SKM-1 treated with dmso at 0.1 percent for 144 hours (cell line): ENCODE results near the gene FANCF.

ENCODE experiments used
- DNase-seq: peaks from one replicate; lab custom pipeline; 2025; ENCODE audit not compliant: unreplicated experiment; lab: John Stamatoyannopoulos, UW

Gene FANCF

GRCh38 chr11:22626573-22627239 lies 1.1 kb upstream of the FANCF start:
- DNase-seq, result no peak

DNA sequence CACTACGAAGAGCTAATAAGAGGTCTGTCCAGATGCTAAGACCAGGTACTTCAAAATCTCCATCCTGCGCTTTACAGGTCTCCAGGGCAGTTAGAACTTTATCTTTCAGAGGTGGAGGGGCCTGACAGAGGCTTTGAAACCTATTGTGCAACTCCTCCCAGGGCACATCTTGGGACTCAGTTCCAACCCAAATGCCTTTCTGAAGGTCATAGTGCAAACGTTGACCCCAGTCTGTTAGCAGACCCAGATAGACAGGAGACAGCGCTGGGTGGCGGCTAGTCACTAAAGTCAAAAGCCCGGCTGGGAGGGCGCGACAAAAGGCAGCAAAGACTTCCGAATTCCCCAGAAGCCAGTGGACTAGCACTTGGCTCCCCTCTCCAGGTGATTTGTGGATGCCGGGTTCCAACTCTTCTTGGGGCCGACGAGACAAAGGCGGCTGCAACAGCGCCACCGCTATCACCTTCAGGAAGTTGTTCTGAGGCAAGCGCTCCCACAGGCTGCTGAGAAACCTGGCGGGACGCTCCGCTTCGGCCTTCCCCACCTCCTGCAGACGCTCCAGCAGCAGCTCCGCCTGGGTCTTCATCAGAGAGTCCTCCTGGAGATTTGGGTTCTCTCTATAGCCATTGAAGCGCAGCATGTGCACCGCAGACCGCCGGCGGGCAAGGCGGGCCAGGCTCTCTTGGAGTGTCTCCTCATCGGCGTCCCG lies 728 bp downstream of the FANCF start:
- DNase-seq, result peak; percentile 39

GRCh38 chr11:22617868-22618267 lies 7.8 kb downstream of the FANCF start:
- no peak for DNase-seq

DNA sequence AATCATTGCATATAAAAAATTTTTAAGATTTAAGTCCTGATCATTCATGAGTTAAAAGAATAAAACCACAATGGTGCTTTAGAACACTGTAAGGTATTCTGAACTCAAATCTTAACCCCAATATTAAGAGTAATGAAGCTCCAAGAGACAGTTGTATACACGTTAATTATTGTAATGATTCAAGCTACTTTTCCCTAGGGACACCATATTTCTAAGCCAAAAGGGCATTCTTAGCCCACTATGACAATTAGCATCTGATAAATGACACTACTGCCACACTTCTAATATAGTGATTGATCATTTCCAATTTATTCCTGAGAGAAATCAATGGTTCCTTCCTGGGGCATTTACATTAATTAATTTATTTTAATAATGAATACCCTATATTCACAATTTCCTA lies 21.7 kb downstream of the FANCF start:
- no peak for DNase-seq

- no peak for DNase-seq
Observed at GRCh38 chr11:22602504-22602903, 23.1 kb downstream of the FANCF start.

GRCh38 chr11:22599458-22599857 lies 26.2 kb downstream of the FANCF start:
- no peak for DNase-seq

DNA sequence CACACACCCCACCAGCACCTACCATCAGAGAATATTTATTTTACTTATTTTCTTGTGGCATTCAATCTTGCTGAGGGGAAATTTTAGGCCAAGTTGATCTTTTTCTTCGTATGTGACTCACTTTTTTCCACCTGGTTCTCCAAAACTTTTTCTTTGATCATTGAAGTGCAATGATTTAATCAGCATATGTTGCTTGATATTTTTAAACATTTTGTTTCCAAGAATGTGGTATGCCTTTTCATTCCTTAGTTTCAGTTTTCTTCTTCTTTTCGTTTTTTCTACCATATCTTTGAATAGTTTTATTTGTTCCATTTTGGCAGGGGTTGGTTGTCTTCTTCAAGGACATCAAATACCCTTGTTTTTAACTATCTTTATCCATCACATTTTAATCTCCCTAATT lies 28.6 kb downstream of the FANCF start:
- no peak for DNase-seq

DNA sequence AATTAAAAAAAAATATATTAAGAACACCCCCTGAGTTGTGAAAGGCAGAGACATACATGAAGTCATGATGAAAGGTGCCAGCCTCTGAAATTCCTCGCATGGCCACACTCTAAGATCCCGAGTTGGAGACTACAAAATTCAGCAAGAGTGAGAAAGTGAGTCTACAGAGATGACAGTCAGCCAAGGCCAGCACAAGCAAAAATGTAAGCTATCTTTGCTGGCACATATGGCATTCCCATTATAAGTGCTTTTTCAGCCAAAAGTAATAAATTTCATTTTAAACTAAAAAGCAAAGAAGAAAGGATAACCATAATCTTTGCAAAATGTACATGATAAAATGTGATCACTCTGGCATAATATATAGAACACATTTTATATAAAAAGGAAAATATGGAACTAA lies 40.6 kb downstream of the FANCF start:
- no peak for DNase-seq

GRCh38 chr11:22583963-22584492 lies 41.6 kb downstream of the FANCF start:
- no peak for DNase-seq

DNA sequence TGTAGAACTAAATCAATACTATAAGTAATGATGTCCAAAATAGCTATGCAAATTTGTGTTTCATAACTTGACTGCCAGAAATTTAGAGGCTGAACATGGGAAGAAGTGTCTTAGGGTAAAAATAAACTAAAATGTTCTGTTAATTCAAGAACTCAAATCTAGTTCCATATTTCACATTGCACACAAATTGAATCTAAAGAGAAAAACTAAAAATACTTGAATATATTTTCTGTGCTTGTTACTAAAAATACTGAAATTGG lies 43.5 kb downstream of the FANCF start:
- DNase-seq, result no peak

DNA sequence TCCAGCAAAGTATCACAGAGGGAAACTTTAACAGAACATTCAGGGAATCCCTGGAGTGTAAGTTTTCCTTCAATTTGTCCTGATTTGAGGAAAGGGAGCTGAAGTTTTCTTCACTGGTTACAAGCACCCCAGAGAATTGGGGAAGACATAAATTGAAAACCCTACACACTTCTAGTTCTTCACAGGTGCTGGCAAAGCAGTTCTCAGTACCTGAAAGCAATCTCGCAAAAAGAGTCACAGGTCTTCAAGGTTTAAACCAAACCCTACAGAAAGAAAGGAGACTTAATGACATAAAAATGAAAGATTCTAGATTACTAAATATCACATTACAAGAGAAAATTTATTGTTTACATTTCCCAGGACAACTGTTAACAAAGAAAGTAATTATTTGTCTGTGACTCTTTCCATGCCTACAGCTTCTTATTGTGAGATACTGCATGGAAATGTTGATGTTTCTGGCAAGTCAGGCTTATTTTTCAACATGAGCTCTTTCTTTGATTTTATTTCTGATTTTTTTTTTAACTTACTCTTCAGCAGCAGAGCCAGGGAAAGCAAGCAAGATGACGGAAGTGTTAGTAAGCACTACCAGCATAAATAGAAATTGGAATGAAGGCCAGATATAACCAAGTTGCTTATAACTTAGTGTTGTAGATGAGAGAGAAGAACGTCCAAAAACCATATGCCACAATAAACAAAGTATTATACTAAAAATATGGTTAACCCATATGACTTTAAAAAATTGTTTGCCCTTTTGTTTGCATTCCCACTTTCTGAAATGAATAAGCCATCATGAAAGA lies 44.1 kb downstream of the FANCF start:
- no peak for DNase-seq

DNA sequence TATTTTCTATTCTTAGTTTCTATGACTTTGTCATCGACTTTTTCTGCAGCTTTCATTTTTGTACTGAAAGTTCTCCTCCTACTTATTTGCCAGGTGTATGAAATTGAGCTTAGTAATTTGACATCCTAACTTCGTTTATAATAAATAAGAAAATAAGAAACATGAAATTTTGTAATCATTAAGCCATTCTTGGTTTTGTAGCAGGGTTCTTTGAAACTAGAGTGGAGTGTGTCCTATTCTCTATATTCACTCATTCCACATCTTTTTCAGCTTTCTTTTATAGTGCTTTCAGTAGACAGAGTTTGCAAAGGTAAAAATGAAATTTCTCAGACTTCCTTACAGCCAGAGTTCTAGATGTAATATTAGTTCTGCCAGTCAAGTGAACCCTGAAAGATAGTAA lies 47.8 kb downstream of the FANCF start:
- no peak for DNase-seq
